GM08714 (cell line): ENCODE measurements around the gene ACACB.
"Not testable (repeated sequence)": the region's sequence is repeated elsewhere in the genome, so short reads cannot be mapped to it uniquely, and the experiment has no call there.

ENCODE experiments used
- H3K4me3 ChIP-seq: fragments of 200-500 bp; sonication (Bioruptor generic); 2 replicates; pipeline ENCODE4 v1.5.1; 2014; ENCODE audit warnings: mild to moderate bottlenecking, low read length, inconsistent platforms
- ZNF274 ChIP-seq: IDR thresholded peaks from 2 replicates; pipeline ENCODE4 v1.6.1; 2012; ENCODE audit warnings: mild to moderate bottlenecking, low read depth, low read length

Gene ACACB

GRCh38 chr12:109169686-109170085, 53.3 kb downstream of the ACACB start:
- H3K4me3 ChIP-seq: no peak overlapping the region
- TF ChIP-seq ZNF274: no peak

GRCh38 chr12:109170324-109170723, 53.9 kb downstream of the ACACB start:
- no peak for TF ChIP-seq ZNF274
- no peak overlapping the region for H3K4me3 ChIP-seq

- not testable (repeated sequence) for H3K4me3 ChIP-seq
Observed at GRCh38 chr12:109172787-109173186, 56.4 kb downstream of the ACACB start.

- no peak overlapping the region for H3K4me3 ChIP-seq
- TF ChIP-seq ZNF274: no peak
Observed at GRCh38 chr12:109173443-109174240, 57.3 kb downstream of the ACACB start.

- TF ChIP-seq ZNF274: no peak
Observed at GRCh38 chr12:109174468-109174867, 58.1 kb downstream of the ACACB start.

GRCh38 chr12:109178532-109178931, 62.1 kb downstream of the ACACB start:
- no peak for TF ChIP-seq ZNF274
- no peak overlapping the region for H3K4me3 ChIP-seq

More at GRCh38 chr12:109174468-109174867, 58.1 kb downstream of the ACACB start:
- H3K4me3 ChIP-seq: no peak overlapping the region

GRCh38 chr12:109179927-109180326, 63.5 kb downstream of the ACACB start:
- TF ChIP-seq ZNF274: no peak
- H3K4me3 ChIP-seq: no peak overlapping the region

- no peak for TF ChIP-seq ZNF274
- H3K4me3 ChIP-seq: no peak overlapping the region
Observed at GRCh38 chr12:109182041-109182839, 65.9 kb downstream of the ACACB start.

- TF ChIP-seq ZNF274: no peak
- no peak overlapping the region for H3K4me3 ChIP-seq
Observed at GRCh38 chr12:109185441-109185840, 69.1 kb downstream of the ACACB start.

GRCh38 chr12:109186993-109187653, 70.7 kb downstream of the ACACB start:
- H3K4me3 ChIP-seq: no peak overlapping the region
- no peak for TF ChIP-seq ZNF274

GRCh38 chr12:109188108-109188712, 71.8 kb downstream of the ACACB start:
- no peak overlapping the region for H3K4me3 ChIP-seq
- no peak for TF ChIP-seq ZNF274

GRCh38 chr12:109189291-109189690, 72.9 kb downstream of the ACACB start:
- TF ChIP-seq ZNF274: no peak
- no peak overlapping the region for H3K4me3 ChIP-seq

GRCh38 chr12:109191621-109192250, 75.3 kb downstream of the ACACB start:
- TF ChIP-seq ZNF274: no peak

GRCh38 chr12:109192358-109192757, 76.0 kb downstream of the ACACB start:
- TF ChIP-seq ZNF274: no peak
- H3K4me3 ChIP-seq: no peak overlapping the region

More at GRCh38 chr12:109191621-109192250, 75.3 kb downstream of the ACACB start:
- no peak overlapping the region for H3K4me3 ChIP-seq
